ENCODE results near the gene RPS3.

GRCh38 chr11:75403983-75404658 is 4.8 kb downstream of the RPS3 start:
- TF ChIP-seq CTCF (IDR thresholded peaks at IDR 0.05) (no peak), POLR2A (IDR thresholded peaks at IDR 0.05) (no peak)
